Measurements from ENCODE around the gene TTC39A.

DNA sequence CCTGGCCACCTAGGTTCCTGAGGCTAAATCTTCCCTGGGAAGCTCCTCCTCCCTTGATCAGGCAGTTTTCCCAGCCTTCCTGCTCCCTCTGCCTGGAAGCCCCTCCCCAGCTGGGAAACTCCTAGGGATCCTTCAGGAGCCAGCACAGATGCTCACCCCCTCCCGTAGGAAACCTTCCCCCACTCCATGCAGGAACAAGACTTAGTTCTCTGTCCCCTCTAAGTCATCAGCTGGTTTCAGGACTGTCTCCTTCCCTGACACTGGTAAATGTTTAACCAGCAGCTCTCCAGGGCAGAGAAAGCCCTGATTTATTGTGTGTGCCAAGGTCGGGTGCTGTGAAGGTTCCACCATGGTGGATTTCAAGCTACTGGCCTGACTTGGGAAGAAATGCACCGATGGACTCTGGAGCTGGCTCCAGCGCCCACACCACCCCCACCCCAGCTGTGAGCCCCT is 25.0 kb downstream of the TTC39A start:
- TF ChIP-seq, protein P1, sequence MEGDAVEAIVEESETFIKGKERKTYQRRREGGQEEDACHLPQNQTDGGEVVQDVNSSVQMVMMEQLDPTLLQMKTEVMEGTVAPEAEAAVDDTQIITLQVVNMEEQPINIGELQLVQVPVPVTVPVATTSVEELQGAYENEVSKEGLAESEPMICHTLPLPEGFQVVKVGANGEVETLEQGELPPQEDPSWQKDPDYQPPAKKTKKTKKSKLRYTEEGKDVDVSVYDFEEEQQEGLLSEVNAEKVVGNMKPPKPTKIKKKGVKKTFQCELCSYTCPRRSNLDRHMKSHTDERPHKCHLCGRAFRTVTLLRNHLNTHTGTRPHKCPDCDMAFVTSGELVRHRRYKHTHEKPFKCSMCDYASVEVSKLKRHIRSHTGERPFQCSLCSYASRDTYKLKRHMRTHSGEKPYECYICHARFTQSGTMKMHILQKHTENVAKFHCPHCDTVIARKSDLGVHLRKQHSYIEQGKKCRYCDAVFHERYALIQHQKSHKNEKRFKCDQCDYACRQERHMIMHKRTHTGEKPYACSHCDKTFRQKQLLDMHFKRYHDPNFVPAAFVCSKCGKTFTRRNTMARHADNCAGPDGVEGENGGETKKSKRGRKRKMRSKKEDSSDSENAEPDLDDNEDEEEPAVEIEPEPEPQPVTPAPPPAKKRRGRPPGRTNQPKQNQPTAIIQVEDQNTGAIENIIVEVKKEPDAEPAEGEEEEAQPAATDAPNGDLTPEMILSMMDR (IDR thresholded peaks at IDR 0.05) = no peak
- TF ChIP-seq NR3C1 (IDR thresholded peaks at IDR 0.05) (no peak), RAD21 (conservative IDR thresholded peaks at IDR 0.05 in 1 of 2, IDR thresholded peaks at IDR 0.05 in 1 of 2) (no peak), POLR2A (IDR thresholded peaks at IDR 0.05; ENCODE audit: low read length) (no peak), CHD4 (IDR thresholded peaks at IDR 0.05; ENCODE audit: borderline replicate concordance) (no peak), JUNB (IDR thresholded peaks at IDR 0.05) (no peak), PHF8 (IDR thresholded peaks at IDR 0.05; ENCODE audit: borderline replicate concordance, low read depth) (no peak), JUN (IDR thresholded peaks at IDR 0.05) (no peak), FOSB (CRISPR knock-in tag; IDR thresholded peaks at IDR 0.05) (no peak)
- TF ChIP-seq, protein P2, sequence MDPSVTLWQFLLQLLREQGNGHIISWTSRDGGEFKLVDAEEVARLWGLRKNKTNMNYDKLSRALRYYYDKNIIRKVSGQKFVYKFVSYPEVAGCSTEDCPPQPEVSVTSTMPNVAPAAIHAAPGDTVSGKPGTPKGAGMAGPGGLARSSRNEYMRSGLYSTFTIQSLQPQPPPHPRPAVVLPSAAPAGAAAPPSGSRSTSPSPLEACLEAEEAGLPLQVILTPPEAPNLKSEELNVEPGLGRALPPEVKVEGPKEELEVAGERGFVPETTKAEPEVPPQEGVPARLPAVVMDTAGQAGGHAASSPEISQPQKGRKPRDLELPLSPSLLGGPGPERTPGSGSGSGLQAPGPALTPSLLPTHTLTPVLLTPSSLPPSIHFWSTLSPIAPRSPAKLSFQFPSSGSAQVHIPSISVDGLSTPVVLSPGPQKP (IDR thresholded peaks at IDR 0.05; ENCODE audit: low read depth, low read length) = no peak
- TF ChIP-seq, protein P3, sequence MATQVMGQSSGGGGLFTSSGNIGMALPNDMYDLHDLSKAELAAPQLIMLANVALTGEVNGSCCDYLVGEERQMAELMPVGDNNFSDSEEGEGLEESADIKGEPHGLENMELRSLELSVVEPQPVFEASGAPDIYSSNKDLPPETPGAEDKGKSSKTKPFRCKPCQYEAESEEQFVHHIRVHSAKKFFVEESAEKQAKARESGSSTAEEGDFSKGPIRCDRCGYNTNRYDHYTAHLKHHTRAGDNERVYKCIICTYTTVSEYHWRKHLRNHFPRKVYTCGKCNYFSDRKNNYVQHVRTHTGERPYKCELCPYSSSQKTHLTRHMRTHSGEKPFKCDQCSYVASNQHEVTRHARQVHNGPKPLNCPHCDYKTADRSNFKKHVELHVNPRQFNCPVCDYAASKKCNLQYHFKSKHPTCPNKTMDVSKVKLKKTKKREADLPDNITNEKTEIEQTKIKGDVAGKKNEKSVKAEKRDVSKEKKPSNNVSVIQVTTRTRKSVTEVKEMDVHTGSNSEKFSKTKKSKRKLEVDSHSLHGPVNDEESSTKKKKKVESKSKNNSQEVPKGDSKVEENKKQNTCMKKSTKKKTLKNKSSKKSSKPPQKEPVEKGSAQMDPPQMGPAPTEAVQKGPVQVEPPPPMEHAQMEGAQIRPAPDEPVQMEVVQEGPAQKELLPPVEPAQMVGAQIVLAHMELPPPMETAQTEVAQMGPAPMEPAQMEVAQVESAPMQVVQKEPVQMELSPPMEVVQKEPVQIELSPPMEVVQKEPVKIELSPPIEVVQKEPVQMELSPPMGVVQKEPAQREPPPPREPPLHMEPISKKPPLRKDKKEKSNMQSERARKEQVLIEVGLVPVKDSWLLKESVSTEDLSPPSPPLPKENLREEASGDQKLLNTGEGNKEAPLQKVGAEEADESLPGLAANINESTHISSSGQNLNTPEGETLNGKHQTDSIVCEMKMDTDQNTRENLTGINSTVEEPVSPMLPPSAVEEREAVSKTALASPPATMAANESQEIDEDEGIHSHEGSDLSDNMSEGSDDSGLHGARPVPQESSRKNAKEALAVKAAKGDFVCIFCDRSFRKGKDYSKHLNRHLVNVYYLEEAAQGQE (IDR thresholded peaks at IDR 0.05) = no peak
- TF ChIP-seq, protein P4, sequence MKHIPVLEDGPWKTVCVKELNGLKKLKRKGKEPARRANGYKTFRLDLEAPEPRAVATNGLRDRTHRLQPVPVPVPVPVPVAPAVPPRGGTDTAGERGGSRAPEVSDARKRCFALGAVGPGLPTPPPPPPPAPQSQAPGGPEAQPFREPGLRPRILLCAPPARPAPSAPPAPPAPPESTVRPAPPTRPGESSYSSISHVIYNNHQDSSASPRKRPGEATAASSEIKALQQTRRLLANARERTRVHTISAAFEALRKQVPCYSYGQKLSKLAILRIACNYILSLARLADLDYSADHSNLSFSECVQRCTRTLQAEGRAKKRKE (CRISPR knock-in tag; IDR thresholded peaks at IDR 0.05; ENCODE audit: low read depth) = no peak
- TF ChIP-seq, protein P5, sequence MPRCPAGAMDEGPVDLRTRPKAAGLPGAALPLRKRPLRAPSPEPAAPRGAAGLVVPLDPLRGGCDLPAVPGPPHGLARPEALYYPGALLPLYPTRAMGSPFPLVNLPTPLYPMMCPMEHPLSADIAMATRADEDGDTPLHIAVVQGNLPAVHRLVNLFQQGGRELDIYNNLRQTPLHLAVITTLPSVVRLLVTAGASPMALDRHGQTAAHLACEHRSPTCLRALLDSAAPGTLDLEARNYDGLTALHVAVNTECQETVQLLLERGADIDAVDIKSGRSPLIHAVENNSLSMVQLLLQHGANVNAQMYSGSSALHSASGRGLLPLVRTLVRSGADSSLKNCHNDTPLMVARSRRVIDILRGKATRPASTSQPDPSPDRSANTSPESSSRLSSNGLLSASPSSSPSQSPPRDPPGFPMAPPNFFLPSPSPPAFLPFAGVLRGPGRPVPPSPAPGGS (IDR thresholded peaks at IDR 0.05) = no peak
